Dermis blood vessel endothelial cell (primary cell): ENCODE data around the gene AQP5. TPM values are rescaled to one million over a fixed set of nuclear protein-coding genes. Genes with fewer than 3 reads are reported as not detected.

ENCODE experiments used
- total RNA-seq: library from RNA; depleted of rRNA; stranded (reverse); fragments of >200 nt; gene quantifications from 2 replicates; pipeline ENCODE4 v1.2.3, GENCODE V29; 2014

Gene AQP5
- total RNA-seq, 1 donor from 2014 or later, result 1.4 TPM

Other genes starting within 250 kb of the AQP5 start
- 433 and 441 TPM in 2 replicates for gene TMBIM6, start 220.3 kb upstream of the AQP5 start, total RNA-seq
- gene NCKAP5L, start 133.5 kb upstream of the AQP5 start, total RNA-seq, result 12.8 and 14.0 TPM in 2 replicates
- gene BCDIN3D, start 118.8 kb upstream of the AQP5 start, total RNA-seq, result 2.8 and 4.3 TPM in 2 replicates
- not detected in 2 replicates for gene FAIM2, start 58.0 kb upstream of the AQP5 start, total RNA-seq
- not detected in 2 replicates for gene AQP2, start 11.1 kb upstream of the AQP5 start, total RNA-seq
- gene AQP6, start 11.1 kb downstream of the AQP5 start, total RNA-seq, result 0.05 TPM in 1 of 2 replicates, not detected in the other
- gene RACGAP1, start 63.6 kb downstream of the AQP5 start, total RNA-seq, result 19.9 and 67.1 TPM in 2 replicates
- under 0.01 and 0.14 TPM in 2 replicates for gene ASIC1, start 95.7 kb downstream of the AQP5 start, total RNA-seq
- gene SMARCD1, start 123.5 kb downstream of the AQP5 start, total RNA-seq, result 70.1 and 163 TPM in 2 replicates
- not detected in 2 replicates for gene GPD1, start 142.1 kb downstream of the AQP5 start, total RNA-seq
- gene COX14, start 150.4 kb downstream of the AQP5 start, total RNA-seq, result 23.4 and 45.1 TPM in 2 replicates
- gene CERS5, start 205.5 kb downstream of the AQP5 start, total RNA-seq, result 24.5 and 46.0 TPM in 2 replicates